GM18951 (cell line): Measurements from ENCODE around the gene XPO1.
"Not testable (repeated sequence)": the region's sequence is repeated elsewhere in the genome, so short reads cannot be mapped to it uniquely, and the experiment has no call there.

Source experiments
- POLR2A ChIP-seq: IDR thresholded peaks from 4 replicates; pipeline ENCODE4 v1.6.1; 2011; ENCODE audit warnings: mild to moderate bottlenecking; ENCODE audit not compliant: insufficient read length, insufficient read depth; ENCODE audit errors: extremely low read depth
- in situ Hi-C: fragments of 300-500 bp; cut with MboI; formaldehyde crosslinking; loops from one replicate; pipeline ENCODE4 v1.12.0; 2022; ENCODE audit warnings: low sequenced_read_pairs, mixed read lengths, inconsistent platforms; ENCODE audit not compliant: unreplicated experiment

Gene XPO1

DNA sequence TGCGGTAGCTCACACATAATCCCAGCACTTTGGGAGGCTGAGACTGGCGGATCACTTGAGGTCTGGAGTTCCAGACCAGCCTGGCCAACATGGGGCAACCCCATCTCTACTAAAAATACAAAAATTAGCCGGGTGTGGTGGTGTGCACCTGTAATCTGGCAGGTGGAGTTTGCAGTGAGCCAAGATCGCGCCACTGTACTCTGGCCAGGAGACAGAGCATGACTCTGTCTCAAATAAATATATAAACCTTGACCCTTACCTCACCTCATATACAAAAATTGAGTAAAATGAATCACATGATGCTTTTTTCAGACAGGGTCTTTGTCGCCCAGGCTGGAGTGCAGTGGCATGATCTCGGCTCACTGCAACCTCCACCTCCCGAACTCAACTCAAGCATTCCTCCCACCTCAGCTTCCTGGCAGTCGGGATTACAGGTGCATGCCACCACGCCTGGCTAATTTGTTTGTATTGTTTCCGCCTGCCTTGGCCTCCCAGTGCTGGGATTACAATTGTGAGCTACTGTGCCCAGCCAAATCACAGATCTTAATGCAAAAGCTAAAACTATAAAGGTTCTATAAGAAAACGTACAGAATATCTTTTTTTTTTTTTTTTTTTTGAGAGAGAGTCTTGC lies 25.3 kb downstream of the XPO1 start:
- no peak for TF ChIP-seq POLR2A
- in situ Hi-C loops: no loop called here

DNA sequence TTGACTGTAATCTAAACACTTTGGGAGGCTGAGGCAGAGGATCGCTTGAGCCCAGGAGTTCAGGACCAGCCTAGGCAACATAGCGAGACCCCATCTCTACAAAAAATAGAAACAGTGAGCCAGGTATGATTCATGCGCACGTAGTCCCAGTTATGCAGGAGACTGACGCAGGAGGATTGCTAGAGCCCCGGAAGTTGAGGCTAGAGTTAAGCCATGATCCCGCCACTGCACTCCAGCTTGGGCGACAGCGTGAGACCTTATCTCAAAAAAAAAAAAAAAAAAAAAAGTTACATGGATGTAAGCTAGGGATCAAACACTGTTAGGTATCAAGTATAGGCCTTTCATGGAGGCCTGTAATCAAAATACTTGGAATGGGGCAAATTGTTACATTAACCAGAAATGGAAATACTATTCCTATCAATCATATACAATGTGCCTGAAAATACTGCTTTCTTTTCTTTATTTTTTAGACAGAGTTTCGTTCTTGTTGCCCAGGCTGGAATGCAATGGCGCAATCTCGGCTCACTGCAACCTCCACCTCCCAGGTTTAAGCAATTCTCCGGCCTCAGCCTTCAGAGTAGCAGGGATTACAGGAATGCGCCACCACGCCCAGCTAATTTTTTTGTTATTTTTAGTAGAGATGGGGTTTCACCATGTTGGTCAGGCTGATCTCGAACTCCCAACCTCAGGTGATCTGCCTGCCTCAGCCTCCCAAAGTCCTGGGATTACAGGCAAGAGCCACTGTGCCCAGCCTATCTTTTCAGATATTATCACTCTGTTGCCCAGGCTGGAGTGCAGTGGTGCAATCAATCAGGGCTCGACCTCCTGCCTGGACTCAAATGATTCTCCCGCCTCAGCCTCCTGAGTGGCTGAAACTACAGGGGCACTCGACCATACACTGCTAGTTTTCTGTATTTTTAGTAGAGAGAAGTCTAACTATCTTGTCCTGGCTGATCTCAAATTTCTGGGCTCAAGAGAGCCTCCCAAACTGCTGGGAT lies 27.2 kb downstream of the XPO1 start:
- TF ChIP-seq POLR2A: no peak
- in situ Hi-C loops: no loop called here

DNA sequence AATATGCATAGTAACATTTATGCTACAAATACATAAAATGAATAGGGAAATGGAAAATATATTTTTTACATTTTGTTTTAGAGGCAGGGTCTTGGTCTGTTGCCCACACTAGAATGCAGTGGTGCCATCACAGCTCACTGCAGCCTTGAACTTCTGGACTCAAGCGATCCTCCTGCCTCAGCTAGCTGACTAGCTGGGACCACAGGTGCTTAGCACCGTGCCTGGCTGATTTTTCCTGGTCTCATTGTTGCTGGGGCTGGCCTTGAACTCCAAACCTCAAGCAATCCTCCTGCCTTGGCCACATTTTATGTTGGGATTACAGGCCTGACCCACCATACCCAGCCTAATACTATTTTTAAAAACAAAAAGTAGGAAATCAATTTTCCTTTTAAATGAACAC lies 33.2 kb downstream of the XPO1 start:
- TF ChIP-seq POLR2A: no peak
- in situ Hi-C loops: no loop called here

GRCh38 chr2:61499060-61499459 lies 39.1 kb downstream of the XPO1 start:
- in situ Hi-C loops: no loop called here
- TF ChIP-seq POLR2A: no peak

DNA sequence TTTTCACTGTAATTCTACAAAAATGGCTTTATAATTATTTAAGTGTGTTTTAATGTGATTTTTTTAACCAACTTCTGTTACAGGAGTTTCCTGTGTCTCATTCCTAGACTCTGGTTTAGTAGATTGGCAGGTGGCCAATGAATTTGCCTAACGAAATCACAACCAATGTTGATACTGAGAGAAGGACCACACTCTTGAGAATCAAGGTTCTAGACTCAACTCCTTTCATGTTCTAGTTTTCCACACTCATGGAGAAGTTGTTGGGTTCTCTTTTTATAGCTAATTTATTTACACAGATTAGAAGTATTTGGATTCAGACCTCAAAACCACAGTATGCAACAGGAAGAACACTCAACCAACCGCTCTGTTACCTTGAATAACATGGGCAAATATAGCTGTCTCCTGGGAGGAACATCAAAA lies 44.6 kb downstream of the XPO1 start:
- in situ Hi-C loops: no loop called here
- no peak for TF ChIP-seq POLR2A

DNA sequence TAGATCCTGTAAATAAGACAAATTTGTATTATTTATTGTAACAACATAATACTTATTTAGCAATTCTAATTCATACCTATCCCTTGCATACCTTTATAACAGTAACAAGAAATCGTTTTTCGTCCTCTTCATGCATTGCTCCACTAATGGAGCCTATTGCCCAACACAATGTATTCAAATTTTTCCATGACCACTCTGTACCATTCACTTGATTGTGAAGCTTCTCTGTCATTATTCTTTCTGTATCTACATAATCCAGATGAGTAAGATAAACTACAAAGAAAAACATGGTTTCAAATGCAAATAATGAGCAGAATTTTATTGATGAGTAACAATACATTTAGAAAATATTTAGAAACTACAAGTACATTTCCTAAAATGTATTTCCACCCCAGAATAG lies 45.7 kb downstream of the XPO1 start:
- TF ChIP-seq POLR2A: no peak
- in situ Hi-C loops: no loop called here

DNA sequence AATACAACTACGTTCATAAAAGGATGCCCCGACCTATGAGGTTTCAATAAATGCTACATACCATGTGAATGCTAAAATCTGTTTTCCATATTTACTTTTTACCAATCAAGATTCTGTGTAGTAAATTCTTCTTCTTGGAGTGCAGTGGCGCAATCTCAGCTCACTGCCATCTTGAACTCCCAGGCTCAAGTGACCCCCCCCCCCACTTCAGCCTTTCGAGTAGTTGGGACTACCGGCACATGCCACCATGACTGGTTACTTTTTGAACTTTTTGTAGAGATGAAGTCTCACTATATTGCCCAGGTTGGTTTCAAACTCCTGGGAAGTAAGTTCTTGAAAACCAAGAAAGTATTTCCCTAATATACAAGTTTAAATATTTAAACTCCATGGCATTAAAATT lies 52.9 kb downstream of the XPO1 start:
- in situ Hi-C loops: no loop called here
- no peak for TF ChIP-seq POLR2A

DNA sequence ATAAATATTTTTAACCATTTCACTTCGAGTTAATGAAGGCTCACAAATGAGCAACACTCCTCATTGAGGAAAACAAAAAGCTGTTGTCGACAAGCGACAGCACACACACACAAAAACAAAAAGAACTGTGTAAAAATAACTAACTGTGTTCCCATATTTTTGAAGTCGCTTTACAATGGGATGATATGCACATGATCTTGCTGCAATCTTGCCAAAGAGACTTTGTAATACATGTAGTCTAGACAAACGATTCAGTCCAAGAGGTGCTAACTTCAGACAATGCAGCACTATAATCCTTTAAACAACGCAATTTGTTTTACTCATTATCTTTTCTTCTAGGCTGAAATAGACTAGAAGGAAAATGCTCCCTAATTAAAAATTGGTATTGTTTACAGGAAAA lies 60.1 kb downstream of the XPO1 start:
- TF ChIP-seq POLR2A: no peak
- in situ Hi-C loops: no loop called here

DNA sequence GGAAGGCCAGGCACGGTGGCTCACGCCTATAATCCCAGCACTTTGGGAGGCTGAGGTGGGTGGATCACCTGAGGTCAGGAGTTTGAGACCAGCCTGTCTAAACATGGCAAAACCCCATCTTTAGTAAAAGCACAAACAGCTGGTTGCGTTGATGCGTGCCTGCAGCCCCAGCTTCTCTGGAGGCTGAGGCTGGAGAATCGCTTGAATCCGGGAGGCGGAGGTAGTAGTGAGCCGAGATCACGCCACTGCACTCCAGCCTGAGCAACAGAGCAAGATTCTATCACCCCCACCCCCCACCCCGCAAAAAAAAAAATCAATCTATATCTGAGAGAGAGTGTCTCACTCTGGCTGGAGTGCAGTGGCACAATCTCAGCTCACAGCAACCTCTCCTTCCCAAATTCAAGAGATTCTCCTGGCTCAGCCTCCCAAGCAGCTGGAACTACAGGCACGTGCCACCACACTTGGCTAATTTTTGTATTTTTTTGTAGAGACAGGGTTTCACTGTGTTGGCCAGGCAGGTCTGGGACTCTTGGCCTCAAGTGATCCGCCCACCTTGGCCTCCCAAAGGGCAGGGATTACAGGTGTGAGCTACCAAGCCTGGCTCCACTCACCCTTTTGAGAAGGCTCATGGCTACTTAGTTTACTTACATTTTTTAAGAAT lies 61.1 kb downstream of the XPO1 start:
- in situ Hi-C loops: not testable (repeated sequence)

GRCh38 chr2:61471905-61472805 lies 66.0 kb downstream of the XPO1 start:
- no peak for TF ChIP-seq POLR2A
- in situ Hi-C loops: no loop called here

- peak; percentile 91 for TF ChIP-seq POLR2A
- in situ Hi-C loops: no loop called here
Observed at GRCh38 chr2:61470965-61471904, 66.9 kb downstream of the XPO1 start, which contains the start of gene USP34. Gene USP34 (minus strand): TSS chr2:61471087. CDS start chr2:61470692, 395 bp downstream.
